ENCODE data around the gene TRAF2. TPM values are rescaled to one million over a fixed set of nuclear protein-coding genes. Genes with fewer than 3 reads are reported as not detected.

Gene TRAF2
- total RNA-seq, 2 donors from 2014 or later, result 53.5 to 73.3 TPM

- no peak overlapping the region for H3K27ac Mint-ChIP-seq
- ATAC-seq (replicated peaks in 1 of 2), result no peak
Measured at GRCh38 chr9:136947028-136947891, 60.9 kb downstream of the TRAF2 start.

GRCh38 chr9:136947955-136948510 lies 61.7 kb downstream of the TRAF2 start:
- H3K27ac Mint-ChIP-seq, result no peak overlapping the region

More at GRCh38 chr9:136947028-136947891, 60.9 kb downstream of the TRAF2 start:
- Mint-ChIP-seq H3K4me1 (ENCODE audit: low read depth) (peaks cover 24% of the 10 kb centered on the region), H3K4me3 (no peak overlapping the region), H3K9me3 (no peaks in the 10 kb centered on the region), H3K36me3 (ENCODE audit: insufficient read depth in 2 of 2) (no peaks in the 10 kb centered on the region), H3K27me3 (ENCODE audit: low read depth) (no peaks in the 10 kb centered on the region)
- DNase-seq, result no peak

GRCh38 chr9:136949239-136949816 lies 63.0 kb downstream of the TRAF2 start:
- peak overlapping the region; percentile 79 to 81 for H3K4me3 Mint-ChIP-seq
- no peaks in the 10 kb centered on the region for H3K36me3 Mint-ChIP-seq (ENCODE audit: insufficient read depth in 2 of 2)
- no peak for DNase-seq
- H3K27me3 Mint-ChIP-seq (ENCODE audit: low read depth), result no peaks in the 10 kb centered on the region
- no peak for ATAC-seq (replicated peaks in 1 of 2)
- peaks cover 24% of the 10 kb centered on the region for H3K4me1 Mint-ChIP-seq (ENCODE audit: low read depth)
- H3K27ac Mint-ChIP-seq, result peak overlapping the region; percentile 57
- no peaks in the 10 kb centered on the region for H3K9me3 Mint-ChIP-seq

More at GRCh38 chr9:136947955-136948510, 61.7 kb downstream of the TRAF2 start:
- H3K36me3 Mint-ChIP-seq (ENCODE audit: insufficient read depth in 2 of 2), result no peaks in the 10 kb centered on the region
- H3K9me3 Mint-ChIP-seq, result no peaks in the 10 kb centered on the region
- H3K4me3 Mint-ChIP-seq, result peak overlapping the region; percentile 32 to 81
- no peaks in the 10 kb centered on the region for H3K27me3 Mint-ChIP-seq (ENCODE audit: low read depth)
- H3K4me1 Mint-ChIP-seq (ENCODE audit: low read depth), result peaks cover 24% of the 10 kb centered on the region
- peak in 1 of 2 donors; percentile 41 for DNase-seq
- ATAC-seq (replicated peaks in 1 of 2), result no peak

- ATAC-seq (replicated peaks in 1 of 2), result peak; percentile 94 to 96
- H3K27ac Mint-ChIP-seq, result peak overlapping the region; percentile 49
- no peaks in the 10 kb centered on the region for H3K27me3 Mint-ChIP-seq (ENCODE audit: low read depth)
- H3K4me3 Mint-ChIP-seq, result peak overlapping the region; percentile 87 to 94
- peaks cover 19% of the 10 kb centered on the region for H3K4me1 Mint-ChIP-seq (ENCODE audit: low read depth)
- no peaks in the 10 kb centered on the region for H3K36me3 Mint-ChIP-seq (ENCODE audit: insufficient read depth in 2 of 2)
- peak; percentile 96 to 98 for DNase-seq
- no peaks in the 10 kb centered on the region for H3K9me3 Mint-ChIP-seq
Measured at GRCh38 chr9:136949817-136950655, 63.7 kb downstream of the TRAF2 start.

DNA sequence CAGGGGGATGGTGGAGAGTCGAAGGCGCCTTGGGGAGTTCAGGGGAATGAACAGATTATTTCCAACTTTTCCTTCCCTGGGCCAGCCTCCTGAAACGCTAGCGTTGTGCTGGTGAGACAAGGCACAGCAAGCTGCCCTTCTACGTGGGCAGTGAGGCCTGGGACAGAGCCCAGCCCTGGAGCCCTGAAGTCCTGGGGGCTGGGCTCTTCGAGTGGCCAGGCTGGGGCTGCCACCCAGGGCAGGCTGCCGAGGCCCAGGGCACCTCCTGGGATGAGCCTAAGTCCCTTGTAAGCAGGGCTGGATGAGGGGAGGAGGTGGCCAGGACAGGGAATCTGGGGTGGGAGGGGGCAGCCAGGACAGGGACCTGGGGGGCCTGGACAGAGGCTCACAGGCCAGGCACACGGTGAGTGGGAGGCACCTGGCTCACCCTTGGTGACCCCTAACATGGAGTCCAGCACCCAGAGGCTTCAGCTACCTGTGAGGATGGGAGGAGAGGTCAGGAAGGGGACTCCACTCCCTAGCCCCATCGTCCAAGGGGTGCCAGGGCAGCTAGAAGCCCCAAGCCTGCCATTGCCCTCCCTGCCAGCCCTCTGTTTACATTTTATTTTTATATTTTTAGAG lies 64.5 kb downstream of the TRAF2 start:
- Mint-ChIP-seq H3K4me1 (ENCODE audit: low read depth) (peaks cover 15% of the 10 kb centered on the region), H3K27ac (no peak overlapping the region), H3K9me3 (no peaks in the 10 kb centered on the region), H3K4me3 (peak overlapping the region; percentile 87 to 94), H3K36me3 (ENCODE audit: insufficient read depth in 2 of 2) (no peaks in the 10 kb centered on the region), H3K27me3 (ENCODE audit: low read depth) (no peaks in the 10 kb centered on the region)
- DNase-seq, result no peak
- ATAC-seq (replicated peaks in 1 of 2), result no peak

DNA sequence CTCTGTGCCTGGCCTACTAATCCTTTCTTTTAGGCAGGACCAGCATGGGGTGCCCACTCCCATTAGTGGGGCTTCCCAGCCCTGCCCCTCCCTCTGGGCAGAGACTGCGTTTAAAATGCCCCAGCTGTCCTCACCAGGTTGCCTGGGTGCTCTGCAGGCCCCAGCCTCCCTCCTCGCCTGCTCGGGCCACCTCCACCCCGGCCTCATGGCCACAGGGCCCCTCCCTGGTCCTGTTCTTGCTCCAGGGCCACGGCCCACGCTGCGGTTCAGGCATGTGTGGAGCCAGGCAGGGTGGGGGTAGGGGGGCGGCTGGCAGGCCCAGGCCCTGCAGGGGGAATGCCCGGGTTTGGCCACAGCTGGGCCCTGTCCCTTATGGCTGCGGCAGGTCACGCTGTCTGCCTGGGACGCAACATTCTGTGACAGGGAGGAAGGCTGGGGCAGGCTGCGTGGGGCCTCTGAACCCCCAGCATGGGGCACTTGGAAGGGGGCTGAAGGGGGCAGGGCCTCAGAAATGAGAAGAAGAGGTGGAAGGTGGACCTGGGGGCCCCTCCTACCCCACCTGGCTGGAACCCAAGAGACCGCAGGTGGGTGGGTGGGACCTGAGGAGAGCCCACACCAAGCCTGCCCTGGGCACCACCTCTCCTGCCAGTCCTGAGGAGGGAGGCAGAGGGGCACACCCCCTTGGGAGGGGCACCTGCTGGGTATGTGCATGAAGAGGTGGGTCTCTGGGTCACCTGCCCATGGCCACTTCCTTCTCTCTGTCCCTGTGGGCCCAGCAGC lies 65.4 kb downstream of the TRAF2 start, which contains the start of gene LCN12:
TSS of gene LCN12 (plus strand) at position 733 of the 780 bp plus-strand sequence. CDS start 55 bp downstream, outside the sequence.
- peaks cover 1 to 2% of the 10 kb centered on the region in 2 donors for H3K36me3 Mint-ChIP-seq (ENCODE audit: insufficient read depth in 2 of 2)
- H3K27ac Mint-ChIP-seq, result no peak within 1 kb of the TSS
- no peak within 1 kb of the TSS for H3K4me3 Mint-ChIP-seq
- peaks cover 15% of the 10 kb centered on the region for H3K4me1 Mint-ChIP-seq (ENCODE audit: low read depth)
- ATAC-seq (replicated peaks in 1 of 2) (no peak), DNase-seq (no peak)
- H3K27me3 Mint-ChIP-seq (ENCODE audit: low read depth), result no peaks in the 10 kb centered on the region
- peaks cover 3 to 4% of the 10 kb centered on the region in 2 donors for H3K9me3 Mint-ChIP-seq

DNA sequence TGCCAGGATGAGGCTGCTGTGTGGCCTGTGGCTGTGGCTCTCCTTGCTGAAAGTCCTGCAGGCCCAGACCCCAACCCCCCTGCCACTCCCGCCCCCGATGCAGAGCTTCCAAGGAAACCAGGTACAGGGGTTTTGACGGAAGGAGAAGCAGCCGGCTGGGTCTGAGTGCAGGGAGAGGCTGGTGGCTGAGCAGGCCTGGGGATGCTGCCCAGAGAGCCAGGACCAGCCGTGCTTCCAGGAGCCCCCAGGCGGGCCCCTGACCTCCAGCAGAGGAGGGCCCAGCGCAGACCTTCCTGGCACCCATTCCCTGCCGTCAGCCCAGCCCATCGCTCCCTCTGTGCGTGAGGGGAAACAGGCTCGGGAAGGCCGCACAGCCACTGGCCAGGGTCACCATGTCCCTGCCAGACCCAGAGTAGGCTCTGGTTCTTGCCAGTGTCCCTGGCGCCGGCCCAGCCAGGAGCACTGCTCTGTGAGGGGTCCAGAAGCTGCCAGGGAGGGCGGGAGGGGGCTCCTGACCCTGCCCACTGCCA lies 66.1 kb downstream of the TRAF2 start:
- H3K4me1 Mint-ChIP-seq (ENCODE audit: low read depth), result peaks cover 15% of the 10 kb centered on the region
- H3K27me3 Mint-ChIP-seq (ENCODE audit: low read depth), result no peaks in the 10 kb centered on the region
- DNase-seq (no peak), ATAC-seq (replicated peaks in 1 of 2) (no peak)
- peaks cover 4 to 5% of the 10 kb centered on the region in 2 donors for H3K9me3 Mint-ChIP-seq
- no peak overlapping the region for H3K27ac Mint-ChIP-seq
- peaks cover 2 to 3% of the 10 kb centered on the region in 2 donors for H3K36me3 Mint-ChIP-seq (ENCODE audit: insufficient read depth in 2 of 2)
- H3K4me3 Mint-ChIP-seq, result no peak overlapping the region

GRCh38 chr9:136952876-136953770 lies 66.8 kb downstream of the TRAF2 start:
- Mint-ChIP-seq H3K4me1 (ENCODE audit: low read depth) (peaks cover 14% of the 10 kb centered on the region), H3K27me3 (ENCODE audit: low read depth) (no peaks in the 10 kb centered on the region), H3K36me3 (ENCODE audit: insufficient read depth in 2 of 2) (peaks cover 2 to 3% of the 10 kb centered on the region in 2 donors), H3K27ac (no peak overlapping the region), H3K9me3 (peaks cover 4 to 5% of the 10 kb centered on the region in 2 donors), H3K4me3 (no peak overlapping the region)
- no peak for ATAC-seq (replicated peaks in 1 of 2)
- no peak for DNase-seq

GRCh38 chr9:136953771-136954269 lies 67.5 kb downstream of the TRAF2 start:
- ATAC-seq (replicated peaks in 1 of 2) (no peak), DNase-seq (no peak)
- Mint-ChIP-seq H3K4me1 (ENCODE audit: low read depth) (peaks cover 7% of the 10 kb centered on the region), H3K36me3 (ENCODE audit: insufficient read depth in 2 of 2) (peaks cover 2 to 3% of the 10 kb centered on the region in 2 donors), H3K27me3 (ENCODE audit: low read depth) (no peaks in the 10 kb centered on the region), H3K9me3 (peaks cover 4 to 5% of the 10 kb centered on the region in 2 donors), H3K27ac (no peak overlapping the region), H3K4me3 (no peak overlapping the region)

DNA sequence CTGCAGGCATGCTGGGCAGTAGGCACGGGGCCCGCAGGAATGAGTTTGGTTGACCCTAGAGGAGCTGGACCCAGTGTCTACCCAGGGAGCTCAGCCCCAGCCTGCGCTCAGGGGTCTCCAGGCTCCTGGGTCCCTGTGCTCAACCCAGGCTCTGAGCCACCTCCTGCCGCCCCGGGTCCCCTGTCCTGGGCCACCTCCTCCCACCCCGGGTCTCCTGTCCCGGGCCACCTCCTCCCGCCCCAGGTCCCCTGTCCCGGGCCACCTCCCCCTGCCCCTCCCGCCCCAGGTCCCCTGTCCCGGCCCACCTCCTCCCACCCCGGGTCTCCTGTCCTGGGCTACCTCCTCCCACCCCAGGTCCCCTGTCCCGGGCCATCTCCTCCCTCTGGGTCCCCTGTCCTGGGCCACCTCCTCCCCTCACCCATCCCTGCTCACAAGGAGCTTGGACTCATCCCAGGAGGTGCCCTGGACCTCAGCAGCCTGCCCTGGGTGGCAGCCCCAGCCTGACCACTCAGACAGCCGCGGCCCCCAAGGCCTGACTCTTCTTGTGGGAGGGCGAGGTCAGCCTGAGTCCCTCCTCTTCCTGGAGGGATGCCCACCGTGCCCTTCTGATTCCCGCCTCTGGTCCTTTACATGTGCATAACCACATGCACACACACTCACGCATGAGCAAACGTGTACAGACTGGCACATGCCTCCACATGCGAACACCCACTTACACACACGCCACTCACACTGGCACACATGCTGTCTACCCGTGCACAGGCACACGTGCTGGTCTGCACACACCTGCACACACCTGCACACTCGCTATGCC lies 68.2 kb downstream of the TRAF2 start:
- peaks cover 5% of the 10 kb centered on the region for H3K4me1 Mint-ChIP-seq (ENCODE audit: low read depth)
- ATAC-seq (replicated peaks in 1 of 2), result no peak

More for the DNA sequence above, 68.2 kb downstream of the TRAF2 start:
- DNase-seq, result no peak
- Mint-ChIP-seq H3K9me3 (peaks cover 4 to 5% of the 10 kb centered on the region in 2 donors), H3K27ac (no peak overlapping the region), H3K27me3 (ENCODE audit: low read depth) (no peaks in the 10 kb centered on the region), H3K36me3 (ENCODE audit: insufficient read depth in 2 of 2) (peaks cover 2 to 3% of the 10 kb centered on the region in 2 donors), H3K4me3 (no peak overlapping the region)

Data from activated T-cell treated with anti-CD3 and anti-CD28 coated beads, Interleukin-2, amount 50 U/mL, for 72 hours (primary cell).